ENCODE results near the gene GNG2. TPM values are rescaled to one million over a fixed set of nuclear protein-coding genes. Genes with fewer than 3 reads are reported as not detected.

The GNG2 gene
- total and polyA plus RNA-seq, 10 of the 15 experiments (the other 5 are each of a cell fraction or from before 2014, with no cell fraction given) = 31.6 to 114 (median 66.4) TPM

DNA sequence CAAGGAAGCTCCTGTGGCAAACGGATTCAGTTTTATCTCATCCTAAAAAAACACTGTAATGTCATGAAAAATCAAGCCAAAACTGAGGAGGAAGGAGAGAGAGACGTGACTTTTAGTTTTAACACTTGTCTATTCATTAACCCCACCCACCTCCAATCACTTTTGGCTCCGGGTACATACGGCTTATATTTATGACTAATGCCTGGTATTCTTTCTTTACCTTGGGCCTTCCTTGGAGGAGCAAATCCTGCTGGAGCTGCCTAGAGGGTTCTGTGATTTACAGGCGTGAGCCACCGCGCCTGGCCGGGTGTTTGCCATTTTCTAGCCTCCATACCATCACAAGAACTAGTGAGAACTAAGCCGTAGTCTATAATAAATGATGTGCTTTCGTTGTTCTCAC lies 68.2 kb downstream of the GNG2 start:
- Histone ChIP-seq H3K4me1 (ENCODE audit: control insufficient read depth, insufficient read depth, low read length) (no peaks in the 10 kb centered on the region), H3K4me3 (no peak overlapping the region), H2AFZ (ENCODE audit: control insufficient read depth, low read depth, low read length) (no peak overlapping the region), H4K20me1 (ENCODE audit: control insufficient read depth, insufficient read depth) (no peaks in the 10 kb centered on the region), H3K27me3 (replicated peaks in 1 of 2; ENCODE audit: control insufficient read depth in 2 of 2, insufficient read depth in 2 of 2, low read length in 1 of 2) (no peaks in the 10 kb centered on the region), H3K9ac (ENCODE audit: control insufficient read depth, insufficient read depth, low read length) (no peak overlapping the region), H3K79me2 (ENCODE audit: control insufficient read depth, insufficient read depth, low read length) (no peaks in the 10 kb centered on the region), H3K27ac (ENCODE audit: control insufficient read depth, insufficient read depth) (no peak overlapping the region), H3K9me3 (replicated peaks; ENCODE audit: control insufficient read depth, insufficient read depth, low read length) (no peaks in the 10 kb centered on the region), H3K4me2 (ENCODE audit: control insufficient read depth, insufficient read depth) (no peak overlapping the region), H3K36me3 (ENCODE audit: control insufficient read depth in 2 of 2, insufficient read depth in 2 of 2, low read length in 1 of 2) (no peaks in the 10 kb centered on the region)
- CTCF ChIA-PET = no interaction called here
- no TSS peak for BruUV-seq (replicated peaks)
- 96% methylated on average over 10 of the region's 10 CpGs for WGBS (ENCODE audit: insufficient coverage, insufficient replicate concordance, low lambda C conversion rate, missing lambda C conversion rate)
- in situ Hi-C loops (cut with MboI) (no loop called here), intact Hi-C loops (cut with micrococcal nuclease; ENCODE audit: unreplicated experiment) (no loop called here)
- ATAC-seq (no peak), DNase-seq (ENCODE audit: low read depth, low spot score) (no peak), FAIRE-seq (no peak)
- TF ChIP-seq, protein P1, sequence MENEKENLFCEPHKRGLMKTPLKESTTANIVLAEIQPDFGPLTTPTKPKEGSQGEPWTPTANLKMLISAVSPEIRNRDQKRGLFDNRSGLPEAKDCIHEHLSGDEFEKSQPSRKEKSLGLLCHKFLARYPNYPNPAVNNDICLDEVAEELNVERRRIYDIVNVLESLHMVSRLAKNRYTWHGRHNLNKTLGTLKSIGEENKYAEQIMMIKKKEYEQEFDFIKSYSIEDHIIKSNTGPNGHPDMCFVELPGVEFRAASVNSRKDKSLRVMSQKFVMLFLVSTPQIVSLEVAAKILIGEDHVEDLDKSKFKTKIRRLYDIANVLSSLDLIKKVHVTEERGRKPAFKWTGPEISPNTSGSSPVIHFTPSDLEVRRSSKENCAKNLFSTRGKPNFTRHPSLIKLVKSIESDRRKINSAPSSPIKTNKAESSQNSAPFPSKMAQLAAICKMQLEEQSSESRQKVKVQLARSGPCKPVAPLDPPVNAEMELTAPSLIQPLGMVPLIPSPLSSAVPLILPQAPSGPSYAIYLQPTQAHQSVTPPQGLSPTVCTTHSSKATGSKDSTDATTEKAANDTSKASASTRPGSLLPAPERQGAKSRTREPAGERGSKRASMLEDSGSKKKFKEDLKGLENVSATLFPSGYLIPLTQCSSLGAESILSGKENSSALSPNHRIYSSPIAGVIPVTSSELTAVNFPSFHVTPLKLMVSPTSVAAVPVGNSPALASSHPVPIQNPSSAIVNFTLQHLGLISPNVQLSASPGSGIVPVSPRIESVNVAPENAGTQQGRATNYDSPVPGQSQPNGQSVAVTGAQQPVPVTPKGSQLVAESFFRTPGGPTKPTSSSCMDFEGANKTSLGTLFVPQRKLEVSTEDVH (IDR thresholded peaks at IDR 0.05; ENCODE audit: low read depth, partially characterized antibody) = no peak
- no peak for TF ChIP-seq ESRRA (IDR thresholded peaks at IDR 0.05; ENCODE audit: low read length)
- no peak for TF ChIP-seq PAX8 (IDR thresholded peaks at IDR 0.05)
- no peak for TF ChIP-seq BACH1 (IDR thresholded peaks at IDR 0.05; ENCODE audit: borderline replicate concordance)
- no peak for TF ChIP-seq MTA2 (IDR thresholded peaks at IDR 0.05; ENCODE audit: low read depth)
- TF ChIP-seq RUNX3 (IDR thresholded peaks at IDR 0.05; ENCODE audit: low read length) = no peak
- no peak for TF ChIP-seq RAD51 (IDR thresholded peaks at IDR 0.05)
- TF ChIP-seq, protein P2, sequence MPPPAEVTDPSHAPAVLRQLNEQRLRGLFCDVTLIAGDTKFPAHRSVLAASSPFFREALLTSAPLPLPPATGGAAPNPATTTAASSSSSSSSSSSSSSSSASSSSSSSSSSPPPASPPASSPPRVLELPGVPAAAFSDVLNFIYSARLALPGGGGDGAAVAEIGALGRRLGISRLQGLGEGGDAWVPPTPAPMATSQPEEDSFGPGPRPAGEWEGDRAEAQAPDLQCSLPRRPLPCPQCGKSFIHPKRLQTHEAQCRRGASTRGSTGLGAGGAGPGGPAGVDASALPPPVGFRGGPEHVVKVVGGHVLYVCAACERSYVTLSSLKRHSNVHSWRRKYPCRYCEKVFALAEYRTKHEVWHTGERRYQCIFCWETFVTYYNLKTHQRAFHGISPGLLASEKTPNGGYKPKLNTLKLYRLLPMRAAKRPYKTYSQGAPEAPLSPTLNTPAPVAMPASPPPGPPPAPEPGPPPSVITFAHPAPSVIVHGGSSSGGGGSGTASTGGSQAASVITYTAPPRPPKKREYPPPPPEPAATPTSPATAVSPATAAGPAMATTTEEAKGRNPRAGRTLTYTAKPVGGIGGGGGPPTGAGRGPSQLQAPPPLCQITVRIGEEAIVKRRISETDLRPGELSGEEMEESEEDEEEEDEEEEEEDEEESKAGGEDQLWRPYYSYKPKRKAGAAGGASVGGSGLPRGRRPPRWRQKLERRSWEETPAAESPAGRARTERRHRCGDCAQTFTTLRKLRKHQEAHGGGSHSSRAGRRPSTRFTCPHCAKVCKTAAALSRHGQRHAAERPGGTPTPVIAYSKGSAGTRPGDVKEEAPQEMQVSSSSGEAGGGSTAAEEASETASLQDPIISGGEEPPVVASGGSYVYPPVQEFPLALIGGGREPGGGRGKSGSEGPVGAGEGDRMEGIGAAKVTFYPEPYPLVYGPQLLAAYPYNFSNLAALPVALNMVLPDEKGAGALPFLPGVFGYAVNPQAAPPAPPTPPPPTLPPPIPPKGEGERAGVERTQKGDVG (CRISPR knock-in tag; IDR thresholded peaks at IDR 0.05) = no peak
- POLR2A ChIA-PET = no interaction called here
- RAD21 ChIA-PET (ENCODE audit: unreplicated experiment) = no interaction called here
- SMC1A ChIA-PET (ENCODE audit: uncharacterized antibody, unreplicated experiment) = interaction anchor here (0.8 to 2.2 kb wide), 4 partner anchors 28 to 121 kb away, joined by 3 to 4 read pairs (median 4); no protein-coding TSS in a partner anchor
